ENCODE results near the gene NR5A1.

NR5A1 gene

GRCh38 chr9:124442826-124443225 is 64.4 kb downstream of the NR5A1 start:
- TF ChIP-seq CTCF (IDR thresholded peaks at IDR 0.05; ENCODE audit: low read depth, low read length, poor library complexity, severe bottlenecking) (no peak), EZH2phosphoT487 (IDR thresholded peaks at IDR 0.05; ENCODE audit: borderline replicate concordance, low read length) (no peak)
- no peak overlapping the region for H3K4me3 ChIP-seq (ENCODE audit: low read length)
- H3K79me2 ChIP-seq (ENCODE audit: control insufficient read depth, low read length), result no peaks in the 10 kb centered on the region
- no peaks in the 10 kb centered on the region for H3K9me2 ChIP-seq (replicated peaks; ENCODE audit: control insufficient read depth, low read length)
- no peak overlapping the region for H3K27ac ChIP-seq (ENCODE audit: low read depth, low read length)
- no peaks in the 10 kb centered on the region for H3K27me3 ChIP-seq (ENCODE audit: control insufficient read depth, low read length)
- H3K36me3 ChIP-seq (ENCODE audit: control insufficient read depth, low read length), result no peaks in the 10 kb centered on the region
- no peaks in the 10 kb centered on the region for H4K20me1 ChIP-seq (ENCODE audit: control insufficient read depth, insufficient read depth, low read depth, low read length)
- H3F3A ChIP-seq (ENCODE audit: control insufficient read depth, insufficient read depth), result no peaks in the 10 kb centered on the region
- H3K4me1 ChIP-seq (ENCODE audit: control insufficient read depth, low read length), result no peaks in the 10 kb centered on the region
- H3K4me2 ChIP-seq (ENCODE audit: low read length), result no peak overlapping the region
- no peaks in the 10 kb centered on the region for H3K9me3 ChIP-seq (ENCODE audit: control insufficient read depth, insufficient read depth, low read length)

- Histone ChIP-seq H3K27me3 (ENCODE audit: control insufficient read depth, low read length) (no peaks in the 10 kb centered on the region), H3K9me2 (replicated peaks; ENCODE audit: control insufficient read depth, low read length) (no peaks in the 10 kb centered on the region), H3K36me3 (ENCODE audit: control insufficient read depth, low read length) (no peaks in the 10 kb centered on the region), H3K9me3 (ENCODE audit: control insufficient read depth, insufficient read depth, low read length) (no peaks in the 10 kb centered on the region), H3K79me2 (ENCODE audit: control insufficient read depth, low read length) (no peaks in the 10 kb centered on the region), H3K4me1 (ENCODE audit: control insufficient read depth, low read length) (no peaks in the 10 kb centered on the region), H3K4me3 (ENCODE audit: low read length) (no peak overlapping the region), H4K20me1 (ENCODE audit: control insufficient read depth, insufficient read depth, low read depth, low read length) (no peaks in the 10 kb centered on the region), H3F3A (ENCODE audit: control insufficient read depth, insufficient read depth) (no peaks in the 10 kb centered on the region), H3K27ac (ENCODE audit: low read depth, low read length) (no peak overlapping the region), H3K4me2 (ENCODE audit: low read length) (no peak overlapping the region)
- TF ChIP-seq EZH2phosphoT487 (IDR thresholded peaks at IDR 0.05; ENCODE audit: borderline replicate concordance, low read length), result no peak
- TF ChIP-seq CTCF (IDR thresholded peaks at IDR 0.05; ENCODE audit: low read depth, low read length, poor library complexity, severe bottlenecking), result no peak
Measured at GRCh38 chr9:124442379-124442778, 64.8 kb downstream of the NR5A1 start.

GRCh38 chr9:124441291-124441690 is 65.9 kb downstream of the NR5A1 start:
- Histone ChIP-seq H3K27ac (ENCODE audit: low read depth, low read length) (no peak overlapping the region), H3K4me2 (ENCODE audit: low read length) (no peak overlapping the region)
- no peak for TF ChIP-seq EZH2phosphoT487 (IDR thresholded peaks at IDR 0.05; ENCODE audit: borderline replicate concordance, low read length)
- TF ChIP-seq CTCF (IDR thresholded peaks at IDR 0.05; ENCODE audit: low read depth, low read length, poor library complexity, severe bottlenecking), result no peak

GRCh38 chr9:124440786-124441185 is 66.4 kb downstream of the NR5A1 start:
- Histone ChIP-seq H3K4me3 (ENCODE audit: low read length) (no peak overlapping the region), H3F3A (ENCODE audit: control insufficient read depth, insufficient read depth) (no peaks in the 10 kb centered on the region), H3K9me3 (ENCODE audit: control insufficient read depth, insufficient read depth, low read length) (no peaks in the 10 kb centered on the region), H4K20me1 (ENCODE audit: control insufficient read depth, insufficient read depth, low read depth, low read length) (no peaks in the 10 kb centered on the region), H3K4me1 (ENCODE audit: control insufficient read depth, low read length) (peaks cover 6% of the 10 kb centered on the region), H3K27me3 (ENCODE audit: control insufficient read depth, low read length) (no peaks in the 10 kb centered on the region), H3K9me2 (replicated peaks; ENCODE audit: control insufficient read depth, low read length) (no peaks in the 10 kb centered on the region), H3K36me3 (ENCODE audit: control insufficient read depth, low read length) (no peaks in the 10 kb centered on the region), H3K27ac (ENCODE audit: low read depth, low read length) (no peak overlapping the region), H3K4me2 (ENCODE audit: low read length) (no peak overlapping the region), H3K79me2 (ENCODE audit: control insufficient read depth, low read length) (no peaks in the 10 kb centered on the region)
- TF ChIP-seq CTCF (IDR thresholded peaks at IDR 0.05; ENCODE audit: low read depth, low read length, poor library complexity, severe bottlenecking) (no peak), EZH2phosphoT487 (IDR thresholded peaks at IDR 0.05; ENCODE audit: borderline replicate concordance, low read length) (no peak)

More at GRCh38 chr9:124441291-124441690, 65.9 kb downstream of the NR5A1 start:
- H3K36me3 ChIP-seq (ENCODE audit: control insufficient read depth, low read length), result no peaks in the 10 kb centered on the region
- H3K4me1 ChIP-seq (ENCODE audit: control insufficient read depth, low read length), result peaks cover 3% of the 10 kb centered on the region
- no peaks in the 10 kb centered on the region for H3K27me3 ChIP-seq (ENCODE audit: control insufficient read depth, low read length)
- no peaks in the 10 kb centered on the region for H3K9me2 ChIP-seq (replicated peaks; ENCODE audit: control insufficient read depth, low read length)
- no peaks in the 10 kb centered on the region for H3K79me2 ChIP-seq (ENCODE audit: control insufficient read depth, low read length)
- no peaks in the 10 kb centered on the region for H3K9me3 ChIP-seq (ENCODE audit: control insufficient read depth, insufficient read depth, low read length)
- no peak overlapping the region for H3K4me3 ChIP-seq (ENCODE audit: low read length)
- H4K20me1 ChIP-seq (ENCODE audit: control insufficient read depth, insufficient read depth, low read depth, low read length), result no peaks in the 10 kb centered on the region
- no peaks in the 10 kb centered on the region for H3F3A ChIP-seq (ENCODE audit: control insufficient read depth, insufficient read depth)

Measured in DOHH2 (cell line).